HEK293T (cell line): Measurements from ENCODE around the gene SYNPO2.
"Not testable (repeated sequence)": the region's sequence is repeated elsewhere in the genome, so short reads cannot be mapped to it uniquely, and the experiment has no call there.

ENCODE experiments used
- CTCF ChIA-PET: fragments of 350-600 bp; formaldehyde crosslinking; extraction: SDS; loops from one replicate; lab custom pipeline; 2021; ENCODE audit warnings: antibody characterized with exemption, inconsistent platforms; lab: Yijun Ruan, JAX
- POLR2A ChIA-PET: fragments of 350-600 bp; formaldehyde crosslinking; extraction: SDS; loops from one replicate; lab custom pipeline; 2020; ENCODE audit warnings: antibody characterized with exemption, inconsistent platforms; lab: Yijun Ruan, JAX
- DNase-seq: peaks from one replicate; pipeline ENCODE4 v3.0.0; 2012; ENCODE audit warnings: mixed read lengths; ENCODE audit errors: extremely low spot score
- ARNT ChIP-seq: fragments of 450-650 bp; IDR thresholded peaks from 2 replicates; pipeline ENCODE4 v1.6.1; 2017; ENCODE audit warnings: mild to moderate bottlenecking
- BHLHE40 ChIP-seq: fragments of 450-650 bp; IDR thresholded peaks from 2 replicates; pipeline ENCODE4 v1.6.1; 2016; ENCODE audit warnings: mild to moderate bottlenecking, moderate library complexity, borderline replicate concordance
- CTBP1 ChIP-seq: fragments of 450-650 bp; IDR thresholded peaks from 2 replicates; pipeline ENCODE4 v1.6.1; 2016; ENCODE audit warnings: borderline replicate concordance
- ELF4 ChIP-seq: fragments of 450-650 bp; IDR thresholded peaks from 2 replicates; pipeline ENCODE4 v1.6.1; 2017; ENCODE audit warnings: antibody characterized with exemption
- FOXA1 ChIP-seq: fragments of 450-650 bp; IDR thresholded peaks from 2 replicates; pipeline ENCODE4 v1.6.1; 2016; ENCODE audit warnings: mild to moderate bottlenecking
- FOXK2 ChIP-seq: fragments of 450-650 bp; IDR thresholded peaks from 2 replicates; pipeline ENCODE4 v1.6.1; 2016; ENCODE audit warnings: mild to moderate bottlenecking
- FOXM1 ChIP-seq: fragments of 450-650 bp; IDR thresholded peaks from 2 replicates; pipeline ENCODE4 v1.6.1; 2017; ENCODE audit warnings: mild to moderate bottlenecking, borderline replicate concordance
- HDGF ChIP-seq: fragments of 450-650 bp; IDR thresholded peaks from 2 replicates; pipeline ENCODE4 v1.6.1; 2017; ENCODE audit warnings: antibody characterized with exemption, borderline replicate concordance
- L3MBTL2 ChIP-seq: fragments of 450-650 bp; conservative IDR thresholded peaks from 2 replicates; pipeline ENCODE4 v1.6.1; 2016; ENCODE audit warnings: mild to moderate bottlenecking
- LEF1 ChIP-seq: fragments of 450-650 bp; IDR thresholded peaks from 2 replicates; pipeline ENCODE4 v1.6.1; 2017; ENCODE audit warnings: mild to moderate bottlenecking, borderline replicate concordance
- NFRKB ChIP-seq: fragments of 450-650 bp; IDR thresholded peaks from 2 replicates; pipeline ENCODE4 v1.6.1; 2016; ENCODE audit warnings: mild to moderate bottlenecking, moderate library complexity
- SP1 ChIP-seq: fragments of 450-650 bp; IDR thresholded peaks from 2 replicates; pipeline ENCODE4 v1.6.1; 2017
- SUZ12 ChIP-seq: fragments of 450-650 bp; IDR thresholded peaks from 2 replicates; pipeline ENCODE4 v1.6.1; 2016; ENCODE audit warnings: mild to moderate bottlenecking
- TARDBP ChIP-seq: fragments of 450-650 bp; IDR thresholded peaks from 2 replicates; pipeline ENCODE4 v1.6.1; 2016
- ZNF384 ChIP-seq: fragments of 450-650 bp; IDR thresholded peaks from 2 replicates; pipeline ENCODE4 v1.6.1; 2016
- TF ChIP-seq, protein P1 (sequence below): fragments of 450-650 bp; IDR thresholded peaks from 2 replicates; pipeline ENCODE4 v1.6.1; 2016

Gene SYNPO2

DNA sequence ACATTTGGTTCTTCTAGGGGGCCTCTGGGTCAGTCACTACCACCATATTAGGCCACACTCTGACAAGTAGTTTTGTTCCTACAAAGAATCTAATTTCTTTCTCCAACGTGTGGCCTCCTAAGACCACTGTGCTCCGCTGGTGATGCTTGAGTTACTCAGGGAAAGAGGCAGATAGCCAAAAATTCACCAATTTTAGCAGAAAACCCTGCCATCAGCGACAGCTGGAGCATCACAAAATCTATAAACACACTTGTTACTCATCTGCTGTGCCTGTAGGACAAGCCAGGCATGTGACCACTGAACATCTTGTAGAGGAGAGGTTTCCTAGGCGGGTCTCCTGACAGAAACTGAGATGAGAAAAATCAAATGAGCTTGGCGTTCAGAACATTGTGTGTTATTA lies 105.4 kb downstream of the SYNPO2 start:
- no peak for DNase-seq
- ChIA-PET CTCF (no interaction called here), POLR2A (no interaction called here)

DNA sequence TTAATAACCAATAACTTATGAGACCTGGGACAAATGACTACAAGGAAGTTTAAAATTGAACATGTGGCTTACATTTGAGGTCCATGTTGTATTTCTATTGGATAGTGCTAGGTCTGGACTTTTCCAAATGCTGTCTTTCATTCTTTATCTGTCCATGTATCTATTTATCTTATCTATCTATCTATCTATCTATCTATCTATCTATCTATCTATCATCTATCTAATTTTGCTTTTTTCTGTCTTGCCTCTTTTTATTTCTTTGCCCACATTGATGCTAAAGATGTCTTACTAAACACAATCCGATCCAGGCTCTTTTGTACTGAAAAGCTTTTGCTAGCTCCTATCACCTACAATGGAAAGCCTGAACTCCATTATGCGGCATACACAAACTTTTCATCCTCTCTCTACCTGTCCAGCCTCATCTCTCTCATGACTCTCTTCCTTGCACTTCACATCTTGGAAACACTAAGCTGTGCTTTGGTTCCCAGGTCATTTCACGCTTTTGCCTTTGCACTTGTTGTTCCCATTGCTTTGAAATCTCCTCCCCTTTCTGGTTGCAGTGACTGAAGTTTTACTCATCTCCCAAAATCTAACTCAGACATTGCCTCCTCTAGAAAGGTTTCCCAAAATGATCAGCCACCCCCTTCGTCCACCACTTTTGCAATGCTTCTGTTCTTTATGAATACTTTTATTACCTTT lies 107.2 kb downstream of the SYNPO2 start:
- DNase-seq, result no peak
- ChIA-PET CTCF (interaction anchor here (0.6 kb wide), 1 partner anchor 14 kb away, joined by 3 read pairs; no protein-coding TSS in a partner anchor), POLR2A (no interaction called here)
- no peak for TF ChIP-seq FOXA1
- TF ChIP-seq, protein P1, sequence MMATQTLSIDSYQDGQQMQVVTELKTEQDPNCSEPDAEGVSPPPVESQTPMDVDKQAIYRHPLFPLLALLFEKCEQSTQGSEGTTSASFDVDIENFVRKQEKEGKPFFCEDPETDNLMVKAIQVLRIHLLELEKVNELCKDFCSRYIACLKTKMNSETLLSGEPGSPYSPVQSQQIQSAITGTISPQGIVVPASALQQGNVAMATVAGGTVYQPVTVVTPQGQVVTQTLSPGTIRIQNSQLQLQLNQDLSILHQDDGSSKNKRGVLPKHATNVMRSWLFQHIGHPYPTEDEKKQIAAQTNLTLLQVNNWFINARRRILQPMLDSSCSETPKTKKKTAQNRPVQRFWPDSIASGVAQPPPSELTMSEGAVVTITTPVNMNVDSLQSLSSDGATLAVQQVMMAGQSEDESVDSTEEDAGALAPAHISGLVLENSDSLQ, result no peak
- no peak for TF ChIP-seq SUZ12
- no peak for TF ChIP-seq CTBP1
- no peak for TF ChIP-seq TARDBP
- no peak for TF ChIP-seq LEF1
- no peak for TF ChIP-seq ELF4
- no peak for TF ChIP-seq L3MBTL2
- no peak for TF ChIP-seq NFRKB
- no peak for TF ChIP-seq HDGF
- no peak for TF ChIP-seq ZNF384
- no peak for TF ChIP-seq ARNT
- no peak for TF ChIP-seq BHLHE40
- TF ChIP-seq SP1, result no peak
- no peak for TF ChIP-seq FOXM1
- TF ChIP-seq FOXK2, result no peak

More for the DNA sequence above, 105.4 kb downstream of the SYNPO2 start:
- TF ChIP-seq FOXK2, result no peak

DNA sequence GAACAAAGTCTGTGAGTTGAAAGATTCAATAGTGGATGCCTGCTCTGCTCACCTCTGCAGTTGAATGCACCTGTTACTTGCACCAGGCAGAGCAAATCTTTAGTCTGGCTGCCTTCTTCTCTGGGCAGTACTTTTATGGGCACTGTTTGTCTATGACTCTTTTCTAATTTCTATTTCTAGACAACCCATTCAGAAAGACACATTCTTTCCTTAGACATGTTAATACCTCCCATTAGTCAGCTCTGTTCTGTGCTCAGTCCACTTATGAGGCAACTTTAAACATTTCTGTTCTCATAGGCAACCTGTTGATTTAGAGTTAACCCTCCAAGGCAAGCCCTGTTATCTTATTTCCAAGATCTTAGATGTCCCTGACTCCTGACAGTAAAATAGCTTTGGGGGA lies 108.9 kb downstream of the SYNPO2 start:
- TF ChIP-seq FOXA1 (no peak), ARNT (no peak), HDGF (no peak), BHLHE40 (no peak), ELF4 (no peak)
- POLR2A ChIA-PET, result no interaction called here
- CTCF ChIA-PET, result no interaction called here
- no peak for DNase-seq

DNA sequence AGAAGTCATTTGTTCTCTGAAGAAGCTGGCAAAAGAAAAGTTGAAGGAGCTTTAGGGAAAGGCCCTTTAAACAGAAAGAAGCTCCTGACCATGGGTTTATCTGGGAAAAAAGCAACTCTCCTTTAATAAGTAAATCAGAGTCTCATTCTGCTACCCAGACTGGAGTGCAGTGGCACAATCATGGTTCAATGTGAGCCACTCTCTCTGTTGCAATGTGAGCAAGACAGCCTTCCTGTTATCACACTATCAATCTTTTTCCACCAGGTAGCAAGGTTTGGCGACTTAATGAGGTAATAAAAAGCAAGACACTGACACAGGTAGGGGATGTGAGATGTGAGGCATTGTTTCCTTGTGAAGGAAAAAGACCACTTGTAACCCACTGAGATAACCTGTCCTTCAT lies 111.3 kb downstream of the SYNPO2 start:
- POLR2A ChIA-PET, result interaction anchor here (1.2 kb wide), 1 partner anchor 212 kb away, joined by 4 read pairs; the partner anchor contains the start of gene USP53
- CTCF ChIA-PET, result interaction anchor here (0.6 kb wide), 1 partner anchor 42 kb away, joined by 3 read pairs; no protein-coding TSS in a partner anchor
- TF ChIP-seq ZNF384, result no peak
- TF ChIP-seq CTBP1, result no peak
- TF ChIP-seq L3MBTL2, result no peak
- TF ChIP-seq SP1, result no peak
- TF ChIP-seq ARNT, result no peak
- TF ChIP-seq LEF1, result no peak
- no peak for TF ChIP-seq NFRKB
- TF ChIP-seq BHLHE40, result no peak
- TF ChIP-seq ELF4, result no peak
- no peak for TF ChIP-seq SUZ12
- no peak for TF ChIP-seq FOXM1
- no peak for TF ChIP-seq HDGF
- TF ChIP-seq FOXK2, result no peak
- no peak for TF ChIP-seq TARDBP
- TF ChIP-seq, protein P1, result no peak
- no peak for TF ChIP-seq FOXA1
- no peak for DNase-seq

DNA sequence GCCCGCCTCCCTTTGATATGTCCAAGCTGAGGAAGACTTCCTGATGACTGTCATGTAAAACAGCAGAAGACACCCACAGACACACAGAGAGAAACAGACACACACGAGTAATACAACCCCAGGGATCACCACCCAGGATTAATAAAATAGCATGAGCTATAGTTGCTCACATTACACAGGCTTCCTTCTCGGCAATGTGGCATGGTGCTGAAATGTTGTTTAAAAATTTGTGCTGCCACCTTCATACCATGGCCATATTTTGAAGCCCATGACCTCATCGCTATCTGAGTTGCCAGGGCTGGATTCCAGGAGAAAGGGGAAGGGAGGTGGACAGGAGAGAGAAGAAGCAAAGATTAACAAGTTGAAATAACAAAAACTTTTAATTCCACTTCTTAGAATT lies 111.7 kb downstream of the SYNPO2 start:
- DNase-seq, result no peak
- ChIA-PET CTCF (interaction anchor here (0.6 kb wide), 1 partner anchor 41 kb away, joined by 3 read pairs; no protein-coding TSS in a partner anchor), POLR2A (interaction anchor here (1.2 kb wide), 1 partner anchor 212 kb away, joined by 4 read pairs; the partner anchor contains the start of gene USP53)
- TF ChIP-seq ZNF384 (no peak), NFRKB (no peak), FOXA1 (no peak), BHLHE40 (no peak), FOXM1 (no peak), L3MBTL2 (no peak), LEF1 (no peak)
- TF ChIP-seq, protein P1, result no peak

DNA sequence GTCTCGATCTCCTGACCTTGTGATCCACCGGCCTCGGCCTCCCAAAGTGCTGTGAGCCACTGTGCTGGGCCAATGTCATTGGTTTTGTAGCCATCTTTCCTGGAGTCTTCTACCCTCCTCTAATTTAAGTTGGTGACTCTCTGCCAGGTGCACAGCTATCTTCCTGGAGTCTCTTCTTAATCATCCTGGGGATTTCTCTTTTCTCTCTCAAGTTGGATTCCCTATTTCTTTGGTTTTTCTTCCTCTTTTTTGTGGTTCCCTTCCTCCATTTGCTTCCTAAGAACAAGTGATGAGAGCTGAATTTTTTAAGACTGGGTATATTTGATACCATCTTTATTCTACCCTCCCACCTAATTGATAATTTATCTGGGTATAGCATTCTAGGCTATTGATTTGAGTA lies 113.8 kb downstream of the SYNPO2 start:
- CTCF ChIA-PET, result no interaction called here

DNA sequence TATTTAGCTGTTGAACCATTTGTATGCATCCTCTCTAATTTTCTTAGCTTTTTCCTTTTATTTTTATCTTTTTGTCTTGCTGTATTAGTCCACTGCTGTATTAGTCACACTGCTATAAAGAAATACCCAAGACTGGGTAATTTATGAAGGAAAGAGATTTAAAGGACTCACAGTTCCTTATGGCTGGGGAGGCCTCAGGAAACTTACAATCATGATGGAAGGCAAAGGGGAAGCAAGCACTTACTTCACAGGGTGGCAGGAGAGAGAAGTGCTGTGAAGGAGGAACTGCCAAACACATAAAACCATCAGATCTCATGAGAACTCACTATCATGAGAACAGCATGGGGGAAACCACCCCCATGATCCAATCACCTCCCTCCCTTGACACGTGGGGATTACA lies 114.3 kb downstream of the SYNPO2 start:
- POLR2A ChIA-PET, DNase-seq, CTCF ChIA-PET: not testable (repeated sequence)

More for the DNA sequence above, 113.8 kb downstream of the SYNPO2 start:
- POLR2A ChIA-PET, result no interaction called here
- TF ChIP-seq ARNT (no peak), NFRKB (no peak), SP1 (no peak), ELF4 (no peak), TARDBP (no peak), LEF1 (no peak), HDGF (no peak), ZNF384 (no peak), FOXK2 (no peak), SUZ12 (no peak), BHLHE40 (no peak), L3MBTL2 (no peak), CTBP1 (no peak)
- TF ChIP-seq, protein P1, result no peak
- DNase-seq, result no peak
